Astrocyte (in vitro differentiated cells and primary cell): ENCODE measurements around the gene PRM3.

ENCODE experiments used
- EZH2 ChIP-seq: IDR thresholded peaks from 2 replicates; pipeline ENCODE4 v1.6.1; 2012; ENCODE audit warnings: mild to moderate bottlenecking, low read length, inconsistent platforms; ENCODE audit not compliant: insufficient read depth
- TF ChIP-seq, protein P1 (sequence below): IDR thresholded peaks from 2 replicates; pipeline ENCODE4 v1.5.1; 2011; ENCODE audit warnings: low read depth, mild to moderate bottlenecking, inconsistent platforms, low read length, moderate library complexity; ENCODE audit not compliant: insufficient read depth

DNA sequence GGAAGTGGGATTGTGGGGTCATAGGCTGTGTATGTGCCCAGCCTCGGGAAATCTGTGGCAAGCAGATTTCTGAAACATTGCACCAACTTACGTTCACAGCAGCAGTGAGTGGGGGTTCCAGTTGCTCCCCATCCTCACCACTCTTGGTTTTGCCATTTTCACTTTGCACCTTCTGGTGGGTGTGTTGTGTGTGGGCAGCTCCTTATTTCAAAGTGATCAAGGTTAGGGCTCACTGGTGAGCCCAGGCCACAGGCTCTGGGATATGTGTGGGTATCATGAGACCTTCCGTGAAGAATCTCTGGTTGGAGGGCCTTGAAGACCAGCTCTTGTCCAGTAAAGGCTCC is 37.2 kb upstream of the PRM3 start:
- TF ChIP-seq, protein P1, sequence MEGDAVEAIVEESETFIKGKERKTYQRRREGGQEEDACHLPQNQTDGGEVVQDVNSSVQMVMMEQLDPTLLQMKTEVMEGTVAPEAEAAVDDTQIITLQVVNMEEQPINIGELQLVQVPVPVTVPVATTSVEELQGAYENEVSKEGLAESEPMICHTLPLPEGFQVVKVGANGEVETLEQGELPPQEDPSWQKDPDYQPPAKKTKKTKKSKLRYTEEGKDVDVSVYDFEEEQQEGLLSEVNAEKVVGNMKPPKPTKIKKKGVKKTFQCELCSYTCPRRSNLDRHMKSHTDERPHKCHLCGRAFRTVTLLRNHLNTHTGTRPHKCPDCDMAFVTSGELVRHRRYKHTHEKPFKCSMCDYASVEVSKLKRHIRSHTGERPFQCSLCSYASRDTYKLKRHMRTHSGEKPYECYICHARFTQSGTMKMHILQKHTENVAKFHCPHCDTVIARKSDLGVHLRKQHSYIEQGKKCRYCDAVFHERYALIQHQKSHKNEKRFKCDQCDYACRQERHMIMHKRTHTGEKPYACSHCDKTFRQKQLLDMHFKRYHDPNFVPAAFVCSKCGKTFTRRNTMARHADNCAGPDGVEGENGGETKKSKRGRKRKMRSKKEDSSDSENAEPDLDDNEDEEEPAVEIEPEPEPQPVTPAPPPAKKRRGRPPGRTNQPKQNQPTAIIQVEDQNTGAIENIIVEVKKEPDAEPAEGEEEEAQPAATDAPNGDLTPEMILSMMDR, result no peak
- no peak for TF ChIP-seq EZH2
